Trophoblast cell (in vitro differentiated cells and primary cell): ENCODE data around the gene SBDS.
"Not testable (repeated sequence)": the region's sequence is repeated elsewhere in the genome, so short reads cannot be mapped to it uniquely, and the experiment has no call there.

Experiments used
- DNase-seq, 2 donors: peaks; one replicate each; pipeline ENCODE4 v3.0.0-alpha.2; 2016
- H2AFZ ChIP-seq: 2 replicates; pipeline ENCODE4 v1.6.1; 2013; ENCODE audit warnings: low read length, moderate library complexity, mild to moderate bottlenecking; ENCODE audit not compliant: insufficient read depth, poor library complexity
- H2AK5ac ChIP-seq: 2 replicates; pipeline ENCODE4 v1.6.1; 2013; ENCODE audit warnings: mild to moderate bottlenecking, low read length
- H2BK120ac ChIP-seq: 2 replicates; pipeline ENCODE4 v1.6.1; 2013; ENCODE audit warnings: low read length, mild to moderate bottlenecking, moderate library complexity; ENCODE audit not compliant: insufficient read depth, poor library complexity
- H2BK12ac ChIP-seq: 2 replicates; pipeline ENCODE4 v1.6.1; 2013; ENCODE audit warnings: mild to moderate bottlenecking, low read length, moderate library complexity
- H2BK5ac ChIP-seq: 2 replicates; pipeline ENCODE4 v1.6.1; 2013; ENCODE audit warnings: low read length, low read depth, moderate library complexity, mild to moderate bottlenecking; ENCODE audit not compliant: poor library complexity
- H3K14ac ChIP-seq: 2 replicates; pipeline ENCODE4 v1.6.1; 2013; ENCODE audit warnings: mild to moderate bottlenecking, low read length
- H3K18ac ChIP-seq: 2 replicates; pipeline ENCODE4 v1.6.1; 2013; ENCODE audit warnings: mild to moderate bottlenecking, low read length
- H3K23ac ChIP-seq: 2 replicates; pipeline ENCODE4 v1.6.1; 2013; ENCODE audit warnings: low read length
- H3K27ac ChIP-seq: 2 replicates; pipeline ENCODE4 v1.5.1; 2013; ENCODE audit warnings: low read depth, mild to moderate bottlenecking, inconsistent platforms, low read length, moderate library complexity
- H3K27me3 ChIP-seq: 2 replicates; pipeline ENCODE4 v1.6.1; 2013; ENCODE audit warnings: inconsistent platforms, mild to moderate bottlenecking, low read length, moderate library complexity; ENCODE audit not compliant: insufficient read depth
- H3K36me3 ChIP-seq, 2 experiments: 1 replicate in 1 of 2; 2 replicates in 1 of 2; pipeline ENCODE4 v1.6.1; 2013; ENCODE audit warnings: low read length in 2 of 2, mild to moderate bottlenecking in 2 of 2, moderate library complexity in 1 of 2; ENCODE audit not compliant: insufficient read depth in 2 of 2, control insufficient read depth in 1 of 2
- H3K4ac ChIP-seq: 2 replicates; pipeline ENCODE4 v1.6.1; 2013; ENCODE audit warnings: low read depth, mild to moderate bottlenecking, low read length, moderate library complexity
- H3K4me1 ChIP-seq, 2 experiments: 1 replicate in 1 of 2; 2 replicates in 1 of 2; pipeline ENCODE4 v1.6.1; 2013; ENCODE audit warnings: low read length in 2 of 2, mild to moderate bottlenecking in 2 of 2, moderate library complexity in 1 of 2; ENCODE audit not compliant: insufficient read depth in 2 of 2, control insufficient read depth in 1 of 2
- H3K4me2 ChIP-seq: 2 replicates; pipeline ENCODE4 v1.6.1; 2013; ENCODE audit warnings: inconsistent platforms, mild to moderate bottlenecking, low read length, moderate library complexity
- H3K4me3 ChIP-seq: 2 replicates; pipeline ENCODE4 v1.5.1; 2013; ENCODE audit warnings: mild to moderate bottlenecking, low read depth, low read length, inconsistent platforms
- H3K79me1 ChIP-seq: one replicate; pipeline ENCODE4 v1.6.1; 2013; ENCODE audit warnings: low read length
- H3K79me2 ChIP-seq: 2 replicates; pipeline ENCODE4 v1.6.1; 2013; ENCODE audit warnings: low read length, mild to moderate bottlenecking; ENCODE audit not compliant: control insufficient read depth, insufficient read depth, poor library complexity
- H3K9ac ChIP-seq: 2 replicates; pipeline ENCODE4 v1.6.1; 2013; ENCODE audit warnings: mild to moderate bottlenecking, low read length
- H3K9me3 ChIP-seq: 2 replicates; pipeline ENCODE4 v1.6.1; 2013; ENCODE audit warnings: low read depth, mild to moderate bottlenecking, control low read depth, inconsistent platforms, low read length; ENCODE audit not compliant: insufficient read depth
- H4K12ac ChIP-seq: 2 replicates; pipeline ENCODE4 v1.6.1; 2013; ENCODE audit warnings: low read depth, mild to moderate bottlenecking, low read length, moderate library complexity
- H4K8ac ChIP-seq: 2 replicates; pipeline ENCODE4 v1.6.1; 2013; ENCODE audit warnings: low read depth, mild to moderate bottlenecking, low read length, moderate library complexity
- H4K91ac ChIP-seq: one replicate; pipeline ENCODE4 v1.6.1; 2013; ENCODE audit warnings: low read depth, mild to moderate bottlenecking, low read length, moderate library complexity
- WGBS: extraction: QIAGEN DNeasy Blood & Tissue Kit; methylation state at CpG from one replicate; pipeline ENCODE4 v1.1.7; 2013; ENCODE audit warnings: missing lambda C conversion rate; ENCODE audit not compliant: insufficient read length, insufficient coverage; ENCODE audit errors: extremely low coverage; 5-methylcytosine and 5-hydroxymethylcytosine counted together

SBDS gene

DNA sequence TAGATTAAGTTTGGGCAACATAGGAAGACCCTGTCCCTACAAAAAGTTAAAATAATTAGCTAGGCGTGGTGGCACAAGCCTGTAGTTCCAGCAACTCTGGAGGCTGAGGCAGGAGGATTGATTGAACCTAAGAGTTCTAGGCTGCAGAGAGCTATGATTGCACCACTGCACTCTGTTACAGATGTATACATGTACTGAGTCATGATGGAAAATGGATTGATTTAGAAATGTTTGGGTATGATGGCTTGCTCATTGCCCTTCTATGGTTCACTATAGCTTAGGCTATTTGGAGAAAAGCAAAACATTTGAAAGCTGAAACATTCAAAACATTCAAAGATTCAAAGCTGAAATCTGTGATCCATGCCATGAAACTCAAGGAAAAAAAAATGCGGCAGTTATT lies 16.4 kb downstream of the SBDS start:
- no CpG with 5 or more reads among the region's 2 CpGs for WGBS
- H3K9me3 ChIP-seq, H4K12ac ChIP-seq, H4K91ac ChIP-seq, H3K4me1 ChIP-seq, H3K23ac ChIP-seq, H2AFZ ChIP-seq, H3K27ac ChIP-seq, H3K27me3 ChIP-seq, H3K18ac ChIP-seq, H3K79me1 ChIP-seq, H2AK5ac ChIP-seq, H4K8ac ChIP-seq, H3K14ac ChIP-seq, H2BK120ac ChIP-seq, H3K36me3 ChIP-seq, DNase-seq, H3K4ac ChIP-seq, H3K4me3 ChIP-seq, H2BK5ac ChIP-seq, H3K9ac ChIP-seq, H3K79me2 ChIP-seq, H3K4me2 ChIP-seq, H2BK12ac ChIP-seq: not testable (repeated sequence)

DNA sequence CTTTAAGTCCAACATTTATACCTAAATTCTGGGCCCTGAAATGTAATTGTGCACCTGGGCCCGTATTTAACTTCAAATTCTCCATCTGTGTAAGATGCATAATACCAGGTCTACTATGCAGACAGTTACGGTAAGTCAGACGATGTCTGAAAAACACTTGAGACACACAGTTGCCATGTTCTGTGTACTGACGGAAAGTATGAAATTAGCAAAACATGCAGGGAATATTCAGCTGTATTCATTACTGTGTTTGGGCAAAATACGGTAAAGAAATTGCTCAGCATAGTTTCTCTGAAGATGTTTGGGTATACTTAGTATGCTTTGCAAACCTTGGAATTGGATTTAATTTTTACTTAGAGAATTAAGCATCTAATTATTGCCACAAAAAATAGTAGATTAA lies 17.1 kb downstream of the SBDS start:
- H4K91ac ChIP-seq, H3K4me3 ChIP-seq, H4K8ac ChIP-seq, H2BK5ac ChIP-seq, H4K12ac ChIP-seq, H3K14ac ChIP-seq, H3K36me3 ChIP-seq, H3K79me2 ChIP-seq, H3K4me1 ChIP-seq, H2AFZ ChIP-seq, H3K4ac ChIP-seq, H3K27me3 ChIP-seq, H3K18ac ChIP-seq, H2BK12ac ChIP-seq, H3K27ac ChIP-seq, H3K4me2 ChIP-seq, H2BK120ac ChIP-seq, H3K79me1 ChIP-seq, H3K23ac ChIP-seq, H2AK5ac ChIP-seq, H3K9ac ChIP-seq, DNase-seq, H3K9me3 ChIP-seq: not testable (repeated sequence)
- WGBS = no CpG with 5 or more reads among the region's 5 CpGs

DNA sequence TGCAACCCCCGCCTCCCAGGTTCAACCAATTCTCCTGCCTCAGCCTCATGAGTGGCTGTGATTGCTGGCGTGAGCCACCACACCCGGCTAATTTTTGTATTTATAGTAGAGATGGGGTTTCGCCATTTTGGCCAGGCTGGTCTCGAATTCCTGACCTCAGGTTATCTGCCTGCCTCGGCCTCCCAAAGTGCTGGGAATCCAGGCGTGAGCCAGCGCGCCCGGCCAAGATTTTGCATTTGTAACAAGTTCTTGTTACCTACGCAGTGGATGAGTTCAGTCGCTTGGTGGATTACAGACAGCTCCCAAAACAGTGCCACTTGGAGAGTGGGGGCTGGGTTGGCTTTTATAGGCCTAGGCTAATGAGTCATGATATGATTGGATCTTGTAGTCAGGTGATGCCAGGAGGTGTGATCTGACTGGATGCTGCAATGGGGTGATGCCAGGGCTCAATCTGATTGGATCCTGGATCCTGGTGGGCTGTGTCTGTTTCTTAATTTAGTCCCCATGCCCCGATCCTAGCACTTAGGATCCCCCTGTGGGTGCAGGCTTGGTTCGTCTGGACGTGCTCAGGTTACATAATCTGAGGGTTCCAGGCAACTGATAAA lies 20.3 kb downstream of the SBDS start:
- no peak overlapping the region for H2AFZ ChIP-seq
- no peak overlapping the region for H2BK120ac ChIP-seq
- H2BK12ac ChIP-seq = no peak overlapping the region
- H3K27ac ChIP-seq = no peak overlapping the region
- no peak overlapping the region for H3K18ac ChIP-seq
- no peaks in the 10 kb centered on the region for H3K79me2 ChIP-seq
- H3K9ac ChIP-seq = no peak overlapping the region
- H4K91ac ChIP-seq = no peak overlapping the region
- H3K79me1 ChIP-seq = no peaks in the 10 kb centered on the region
- no peak overlapping the region for H4K8ac ChIP-seq
- H4K12ac ChIP-seq = no peak overlapping the region
- no peaks in the 10 kb centered on the region for H3K4me1 ChIP-seq
- peaks cover 5% of the 10 kb centered on the region for H3K9me3 ChIP-seq
- WGBS = no CpG with 5 or more reads among the region's 15 CpGs
- H2AK5ac ChIP-seq = no peak overlapping the region
- H3K23ac ChIP-seq = no peak overlapping the region
- H3K27me3 ChIP-seq = no peaks in the 10 kb centered on the region
- DNase-seq = no peak
- no peak overlapping the region for H3K4me3 ChIP-seq
- no peak overlapping the region for H3K4ac ChIP-seq
- no peak overlapping the region for H3K4me2 ChIP-seq
- peaks cover 0 to 2% of the 10 kb centered on the region in 2 experiments for H3K36me3 ChIP-seq
- no peak overlapping the region for H3K14ac ChIP-seq
- no peak overlapping the region for H2BK5ac ChIP-seq

DNA sequence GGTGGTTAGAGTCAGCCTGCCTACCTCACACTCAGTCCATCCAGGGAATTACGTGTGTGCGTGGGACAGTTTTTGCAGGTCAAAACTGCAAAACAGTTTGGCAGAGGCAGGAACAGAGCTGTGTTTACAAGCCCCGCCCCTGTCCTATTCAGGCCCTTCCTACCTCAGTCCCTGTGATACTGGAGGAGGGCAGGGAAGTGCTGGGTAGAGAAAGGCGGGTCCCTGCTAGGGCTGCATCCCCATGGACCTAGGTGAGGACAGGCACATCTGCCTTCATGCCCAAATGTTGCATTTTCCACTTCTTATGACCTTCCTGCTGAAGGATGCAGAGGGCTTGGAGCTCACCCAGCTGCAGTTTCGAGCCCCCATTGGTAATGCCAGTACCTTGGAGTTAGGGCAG lies 25.1 kb downstream of the SBDS start:
- Histone ChIP-seq H2AK5ac (no peak overlapping the region), H3K27ac (no peak overlapping the region), H2BK120ac (no peak overlapping the region), H4K8ac (no peak overlapping the region), H3K23ac (no peak overlapping the region), H3K36me3 (peaks cover 0 to 2% of the 10 kb centered on the region in 2 experiments), H3K4me1 (no peaks in the 10 kb centered on the region), H2BK12ac (no peak overlapping the region), H3K14ac (no peak overlapping the region), H3K4ac (no peak overlapping the region), H4K91ac (no peak overlapping the region), H3K27me3 (no peaks in the 10 kb centered on the region), H3K9ac (no peak overlapping the region), H3K79me2 (no peaks in the 10 kb centered on the region), H3K79me1 (no peaks in the 10 kb centered on the region), H3K4me3 (no peak overlapping the region), H3K4me2 (no peak overlapping the region), H4K12ac (no peak overlapping the region), H2AFZ (no peak overlapping the region), H3K18ac (no peak overlapping the region), H3K9me3 (peaks cover 6% of the 10 kb centered on the region), H2BK5ac (no peak overlapping the region)
- no peak for DNase-seq
- no CpG with 5 or more reads among the region's 5 CpGs for WGBS
